GM18520 (cell line): ENCODE data around the gene HERPUD1.
"Not testable (repeated sequence)": the region's sequence is repeated elsewhere in the genome, so short reads cannot be mapped to it uniquely, and the experiment has no call there.

Source experiments
- ATAC-seq: cut with Tn5 transposase; IDR thresholded peaks from one replicate; pipeline ENCODE4 v1.9.1; 2021; ENCODE audit not compliant: unreplicated experiment

The HERPUD1 gene, protein sequence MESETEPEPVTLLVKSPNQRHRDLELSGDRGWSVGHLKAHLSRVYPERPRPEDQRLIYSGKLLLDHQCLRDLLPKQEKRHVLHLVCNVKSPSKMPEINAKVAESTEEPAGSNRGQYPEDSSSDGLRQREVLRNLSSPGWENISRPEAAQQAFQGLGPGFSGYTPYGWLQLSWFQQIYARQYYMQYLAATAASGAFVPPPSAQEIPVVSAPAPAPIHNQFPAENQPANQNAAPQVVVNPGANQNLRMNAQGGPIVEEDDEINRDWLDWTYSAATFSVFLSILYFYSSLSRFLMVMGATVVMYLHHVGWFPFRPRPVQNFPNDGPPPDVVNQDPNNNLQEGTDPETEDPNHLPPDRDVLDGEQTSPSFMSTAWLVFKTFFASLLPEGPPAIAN

GRCh38 chr16:56931892-56932720, at the start of gene HERPUD1:
Gene HERPUD1, plus strand, starts transcription at chr16:56932142. Its CDS starts 103 bp downstream, at chr16:56932245.
- ATAC-seq: peak; percentile 81

DNA sequence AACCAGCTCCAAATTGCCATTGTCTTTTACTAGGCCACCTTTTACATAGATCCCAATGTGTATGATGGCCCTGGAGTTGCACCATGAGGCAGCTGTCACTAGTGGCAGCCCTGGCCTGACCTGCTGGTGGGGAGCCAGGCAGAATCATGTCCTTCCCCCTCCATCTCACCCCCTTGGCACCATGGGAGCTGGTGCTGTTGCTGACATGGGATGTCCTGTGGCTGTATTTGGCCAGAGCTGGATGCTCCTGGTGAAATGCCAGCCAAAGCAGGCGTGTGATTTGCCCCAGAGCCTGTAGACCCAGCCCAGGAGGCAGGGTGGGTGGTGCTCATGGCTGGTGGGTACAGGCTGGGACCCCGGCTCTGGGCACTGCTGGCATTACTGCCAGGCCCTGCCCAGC, 48.4 kb upstream of the HERPUD1 start:
- no peak for ATAC-seq

GRCh38 chr16:56884026-56884582, 47.8 kb upstream of the HERPUD1 start:
- ATAC-seq: no peak

GRCh38 chr16:56884929-56885328, 47.0 kb upstream of the HERPUD1 start:
- ATAC-seq: not testable (repeated sequence)

- ATAC-seq: no peak
These were observed 46.3 kb upstream of the HERPUD1 start for GRCh38 chr16:56885446-56886162.

- no peak for ATAC-seq
These were observed 45.6 kb upstream of the HERPUD1 start for GRCh38 chr16:56886296-56886695.

GRCh38 chr16:56886826-56887225, 45.1 kb upstream of the HERPUD1 start:
- no peak for ATAC-seq

- ATAC-seq: no peak
These were observed 43.1 kb upstream of the HERPUD1 start for GRCh38 chr16:56888806-56889205.

DNA sequence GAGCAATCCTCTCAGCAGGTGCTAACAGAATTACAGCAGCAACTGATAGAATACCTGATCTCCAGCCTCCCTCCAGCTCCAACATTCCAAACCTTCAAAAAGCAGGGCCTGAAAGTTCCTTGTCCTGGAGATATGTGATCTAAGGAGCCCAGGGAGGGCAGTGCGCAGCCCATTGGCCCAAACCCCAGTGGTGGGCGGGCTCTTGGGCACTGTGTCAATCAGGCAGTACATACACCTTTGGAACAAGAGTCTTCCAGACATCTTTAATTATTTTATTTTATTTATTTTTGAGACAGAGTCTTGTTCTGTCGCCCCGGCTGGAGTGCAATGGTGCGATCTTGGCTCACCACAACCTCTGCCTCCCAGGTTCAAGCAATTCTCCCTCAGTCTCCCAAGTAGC, 42.7 kb upstream of the HERPUD1 start:
- no peak for ATAC-seq

- no peak for ATAC-seq
These were observed 40.3 kb upstream of the HERPUD1 start for GRCh38 chr16:56891685-56892084.

GRCh38 chr16:56892705-56893104, 39.2 kb upstream of the HERPUD1 start:
- ATAC-seq: no peak

GRCh38 chr16:56894331-56894917, 37.5 kb upstream of the HERPUD1 start:
- ATAC-seq: no peak

- ATAC-seq: no peak
These were observed 36.1 kb upstream of the HERPUD1 start for GRCh38 chr16:56895813-56896212.

- ATAC-seq: no peak
These were observed 35.7 kb upstream of the HERPUD1 start for GRCh38 chr16:56896244-56896643.

GRCh38 chr16:56897026-56897799, 34.7 kb upstream of the HERPUD1 start:
- ATAC-seq: no peak

GRCh38 chr16:56898847-56899246, 33.1 kb upstream of the HERPUD1 start:
- no peak for ATAC-seq

DNA sequence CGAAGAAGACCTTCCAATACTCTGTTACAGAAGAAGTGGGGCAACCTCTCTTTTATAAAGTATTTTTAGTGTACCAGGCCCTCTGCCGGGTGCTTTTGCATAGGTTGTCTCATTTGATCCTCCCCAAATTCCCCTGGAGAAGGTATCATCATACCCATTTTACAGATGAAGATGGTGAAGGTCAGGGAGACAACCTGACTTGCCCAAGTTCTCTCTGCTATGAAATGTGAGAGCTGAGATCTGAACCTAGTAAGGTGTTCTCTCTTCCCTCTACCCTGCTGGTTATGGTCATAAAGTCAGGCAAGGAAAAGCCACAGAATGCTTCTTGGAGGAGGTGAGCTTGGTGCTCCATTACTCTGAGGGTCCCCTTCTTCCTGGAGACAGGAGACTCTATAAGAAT, 28.1 kb upstream of the HERPUD1 start:
- no peak for ATAC-seq

DNA sequence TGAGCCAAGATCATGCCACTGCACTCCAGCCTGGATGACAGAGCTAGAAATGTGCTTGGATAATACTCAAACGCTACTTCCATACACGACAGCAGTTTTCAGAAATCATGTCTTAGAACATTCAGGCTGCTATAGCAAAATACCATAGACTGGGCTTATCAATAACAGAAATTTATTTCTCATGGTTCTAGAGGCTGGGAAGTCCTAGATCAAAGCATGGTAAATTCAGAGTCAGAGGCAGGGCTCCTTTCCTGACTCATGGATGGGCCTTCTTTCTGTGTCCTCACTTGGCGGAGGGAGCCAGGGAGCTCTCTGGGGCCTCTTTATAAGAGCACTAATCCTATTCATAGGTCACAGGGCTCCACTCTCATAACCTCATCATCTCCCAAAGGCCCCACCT, 24.5 kb upstream of the HERPUD1 start:
- no peak for ATAC-seq

GRCh38 chr16:56909527-56909979, 22.4 kb upstream of the HERPUD1 start:
- ATAC-seq: no peak

DNA sequence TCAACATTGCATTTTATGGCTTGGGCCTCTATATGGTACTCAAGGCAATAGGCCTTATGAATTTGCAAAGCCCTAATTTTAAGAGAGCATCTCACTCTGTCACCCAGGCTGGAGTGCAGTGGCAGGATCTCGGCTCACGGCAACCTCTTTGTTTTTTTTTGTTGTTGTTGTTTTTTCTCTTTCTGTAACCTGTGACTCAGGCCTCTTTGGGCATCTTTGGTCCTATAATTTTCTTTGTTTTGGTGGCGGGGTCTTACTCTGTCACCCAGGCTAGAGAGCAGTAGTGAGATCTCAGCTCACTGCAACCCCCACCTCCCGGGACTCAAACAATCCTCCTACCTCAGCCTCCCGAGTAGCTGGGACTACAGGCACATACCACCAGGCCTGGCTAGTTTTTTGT, 21.8 kb upstream of the HERPUD1 start:
- ATAC-seq: no peak
